ENCODE data around the gene TTYH3.

Gene TTYH3

DNA sequence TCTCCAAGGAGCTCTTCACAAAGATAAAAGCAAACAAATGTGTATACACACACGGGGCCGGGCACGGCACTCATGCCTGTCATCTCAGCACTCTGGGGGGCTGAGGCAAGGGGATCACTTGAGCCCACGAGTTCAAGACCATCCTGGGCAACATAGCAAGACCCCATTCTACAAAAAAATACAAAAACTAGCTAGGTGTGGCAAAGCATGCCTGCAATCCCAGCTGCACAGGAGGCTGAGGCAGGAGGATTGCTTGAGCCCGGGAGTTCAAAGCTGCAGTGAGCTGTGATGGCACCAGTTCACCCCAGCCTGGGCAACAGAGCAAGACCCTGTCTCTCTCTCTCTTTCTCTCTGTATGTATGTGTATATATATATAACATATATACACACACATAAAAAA is 22.3 kb downstream of the TTYH3 start:
- peaks cover 81 to 82% of the 10 kb centered on the region in 2 experiments for H3K36me3 ChIP-seq (ENCODE audit: control insufficient read depth in 1 of 2, insufficient read depth in 2 of 2, low read length in 2 of 2)
- H4K8ac ChIP-seq (ENCODE audit: low read depth, low read length), result no peak overlapping the region
- no peak overlapping the region for H4K12ac ChIP-seq (ENCODE audit: low read depth, low read length)
- H3K4me1 ChIP-seq (ENCODE audit: control insufficient read depth in 1 of 2, insufficient read depth in 2 of 2, low read length in 2 of 2), result peaks cover 0 to 6% of the 10 kb centered on the region in 2 experiments
- no peak overlapping the region for H3K27ac ChIP-seq (ENCODE audit: low read depth, low read length)
- no peaks in the 10 kb centered on the region for H3K79me1 ChIP-seq (ENCODE audit: low read length)
- no peak overlapping the region for H3K4me3 ChIP-seq (ENCODE audit: low read depth, low read length)
- no peak overlapping the region for H4K91ac ChIP-seq (ENCODE audit: low read depth, low read length)
- no peak for DNase-seq
- H3K4me2 ChIP-seq (ENCODE audit: low read length), result no peak overlapping the region
- peaks cover 2% of the 10 kb centered on the region for H3K9me3 ChIP-seq (ENCODE audit: insufficient read depth, low read depth, low read length)
- no peak overlapping the region for H2AFZ ChIP-seq (ENCODE audit: insufficient read depth, low read length, poor library complexity)
- H2BK120ac ChIP-seq (ENCODE audit: insufficient read depth, low read length, poor library complexity), result no peak overlapping the region
- no CpG with 5 or more reads among the region's 5 CpGs for WGBS (ENCODE audit: extremely low coverage, insufficient coverage, insufficient read length)
- no peak overlapping the region for H3K18ac ChIP-seq (ENCODE audit: low read length)
- H3K4ac ChIP-seq (ENCODE audit: low read depth, low read length), result no peak overlapping the region
- H2BK12ac ChIP-seq (ENCODE audit: low read length), result no peak overlapping the region
- H2AK5ac ChIP-seq (ENCODE audit: low read length), result no peak overlapping the region
- H3K9ac ChIP-seq (ENCODE audit: low read length), result no peak overlapping the region
- no peaks in the 10 kb centered on the region for H3K79me2 ChIP-seq (ENCODE audit: control insufficient read depth, insufficient read depth, low read length, poor library complexity)
- H3K23ac ChIP-seq (ENCODE audit: low read length), result no peak overlapping the region
- no peak overlapping the region for H2BK5ac ChIP-seq (ENCODE audit: low read depth, low read length, poor library complexity)
- H3K14ac ChIP-seq (ENCODE audit: low read length), result no peak overlapping the region
- H3K27me3 ChIP-seq (ENCODE audit: insufficient read depth, low read length), result no peaks in the 10 kb centered on the region

DNA sequence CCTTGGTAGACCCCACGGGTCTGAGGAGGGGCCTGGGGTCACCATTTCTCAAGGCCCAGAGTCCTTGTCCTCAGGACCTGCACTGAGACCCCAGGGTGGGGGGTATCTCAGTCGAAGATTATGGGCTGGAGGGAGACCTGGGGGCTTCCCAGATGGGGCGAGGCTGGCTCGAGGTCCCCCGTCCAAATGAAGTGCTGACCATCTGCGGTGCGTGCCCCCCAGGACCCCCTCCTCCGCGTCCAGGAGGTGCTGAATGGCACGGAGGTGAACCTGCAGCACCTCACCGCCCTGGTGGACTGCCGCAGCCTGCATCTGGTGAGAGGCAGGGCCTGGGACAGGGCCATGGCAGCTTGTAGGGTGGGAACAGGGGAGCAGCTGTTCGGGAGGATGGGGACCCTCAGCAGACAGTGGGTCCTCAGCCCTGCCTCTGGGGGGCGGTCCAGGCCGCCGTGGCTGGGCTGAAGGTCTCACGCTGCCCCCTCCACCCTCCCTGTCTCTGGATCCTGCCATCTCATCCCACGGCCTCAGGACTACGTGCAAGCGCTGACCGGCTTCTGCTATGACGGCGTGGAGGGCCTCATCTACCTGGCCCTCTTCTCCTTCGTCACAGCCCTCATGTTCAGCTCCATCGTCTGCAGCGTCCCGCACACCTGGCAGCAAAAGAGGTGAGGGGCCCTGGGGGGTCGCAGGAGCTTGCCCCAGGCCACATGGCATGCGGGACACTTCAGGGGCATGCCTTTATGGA is 24.3 kb downstream of the TTYH3 start:
- no peak overlapping the region for H4K12ac ChIP-seq (ENCODE audit: low read depth, low read length)
- no peak overlapping the region for H3K27ac ChIP-seq (ENCODE audit: low read depth, low read length)
- H2BK120ac ChIP-seq (ENCODE audit: insufficient read depth, low read length, poor library complexity), result no peak overlapping the region
- no CpG with 5 or more reads among the region's 29 CpGs for WGBS (ENCODE audit: extremely low coverage, insufficient coverage, insufficient read length)
- no peak overlapping the region for H4K91ac ChIP-seq (ENCODE audit: low read depth, low read length)
- H3K4me2 ChIP-seq (ENCODE audit: low read length), result no peak overlapping the region
- no peak overlapping the region for H4K8ac ChIP-seq (ENCODE audit: low read depth, low read length)
- H2BK12ac ChIP-seq (ENCODE audit: low read length), result no peak overlapping the region
- no peak overlapping the region for H3K9ac ChIP-seq (ENCODE audit: low read length)
- no peaks in the 10 kb centered on the region for H3K27me3 ChIP-seq (ENCODE audit: insufficient read depth, low read length)
- H3K18ac ChIP-seq (ENCODE audit: low read length), result no peak overlapping the region
- H3K4me1 ChIP-seq (ENCODE audit: control insufficient read depth in 1 of 2, insufficient read depth in 2 of 2, low read length in 2 of 2), result peaks cover 0 to 3% of the 10 kb centered on the region in 2 experiments
- H3K79me2 ChIP-seq (ENCODE audit: control insufficient read depth, insufficient read depth, low read length, poor library complexity), result no peaks in the 10 kb centered on the region
- H3K4ac ChIP-seq (ENCODE audit: low read depth, low read length), result no peak overlapping the region
- H3K23ac ChIP-seq (ENCODE audit: low read length), result no peak overlapping the region
- H3K9me3 ChIP-seq (ENCODE audit: insufficient read depth, low read depth, low read length), result peaks cover 2% of the 10 kb centered on the region
- no peaks in the 10 kb centered on the region for H3K79me1 ChIP-seq (ENCODE audit: low read length)
- no peak for DNase-seq
- H3K36me3 ChIP-seq (ENCODE audit: control insufficient read depth in 1 of 2, insufficient read depth in 2 of 2, low read length in 2 of 2), result peaks cover 79 to 81% of the 10 kb centered on the region in 2 experiments
- H3K14ac ChIP-seq (ENCODE audit: low read length), result no peak overlapping the region
- H2AFZ ChIP-seq (ENCODE audit: insufficient read depth, low read length, poor library complexity), result no peak overlapping the region
- H2AK5ac ChIP-seq (ENCODE audit: low read length), result no peak overlapping the region
- no peak overlapping the region for H3K4me3 ChIP-seq (ENCODE audit: low read depth, low read length)
- no peak overlapping the region for H2BK5ac ChIP-seq (ENCODE audit: low read depth, low read length, poor library complexity)

DNA sequence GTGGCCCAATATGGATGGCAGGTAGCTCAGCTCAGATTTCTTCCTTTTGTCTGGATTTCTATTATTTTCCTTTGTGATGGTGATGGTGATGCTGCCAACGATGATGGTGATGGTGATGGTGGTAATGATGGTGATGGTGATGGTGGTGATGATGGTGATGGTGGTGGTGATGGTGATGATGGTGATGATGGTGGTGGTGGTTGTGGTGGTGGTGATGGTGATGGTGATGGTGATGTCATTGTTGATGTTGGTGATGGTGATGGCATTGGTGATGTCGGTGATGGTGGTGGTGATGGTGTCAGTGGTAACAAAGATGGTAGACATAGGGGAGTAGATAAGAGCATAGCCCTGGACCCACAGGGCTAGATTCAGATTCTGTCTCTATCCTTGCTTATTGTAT is 25.4 kb downstream of the TTYH3 start:
- H3K79me2 ChIP-seq (ENCODE audit: control insufficient read depth, insufficient read depth, low read length, poor library complexity), result no peaks in the 10 kb centered on the region
- no peak overlapping the region for H2AFZ ChIP-seq (ENCODE audit: insufficient read depth, low read length, poor library complexity)
- H2BK12ac ChIP-seq (ENCODE audit: low read length), result no peak overlapping the region
- no peak overlapping the region for H3K18ac ChIP-seq (ENCODE audit: low read length)
- no peak overlapping the region for H3K4me3 ChIP-seq (ENCODE audit: low read depth, low read length)
- peaks cover 0 to 3% of the 10 kb centered on the region in 2 experiments for H3K4me1 ChIP-seq (ENCODE audit: control insufficient read depth in 1 of 2, insufficient read depth in 2 of 2, low read length in 2 of 2)
- no peak overlapping the region for H2BK5ac ChIP-seq (ENCODE audit: low read depth, low read length, poor library complexity)
- whole genome bisulfite sequencing (ENCODE audit: extremely low coverage, insufficient coverage, insufficient read length), result no CpG with 5 or more reads among the region's 2 CpGs
- no peak overlapping the region for H2BK120ac ChIP-seq (ENCODE audit: insufficient read depth, low read length, poor library complexity)
- DNase-seq, result no peak
- no peak overlapping the region for H3K27ac ChIP-seq (ENCODE audit: low read depth, low read length)
- H4K91ac ChIP-seq (ENCODE audit: low read depth, low read length), result no peak overlapping the region
- peaks cover 80 to 82% of the 10 kb centered on the region in 2 experiments for H3K36me3 ChIP-seq (ENCODE audit: control insufficient read depth in 1 of 2, insufficient read depth in 2 of 2, low read length in 2 of 2)
- no peak overlapping the region for H3K4me2 ChIP-seq (ENCODE audit: low read length)
- H3K79me1 ChIP-seq (ENCODE audit: low read length), result no peaks in the 10 kb centered on the region
- no peak overlapping the region for H3K4ac ChIP-seq (ENCODE audit: low read depth, low read length)
- H3K9ac ChIP-seq (ENCODE audit: low read length), result no peak overlapping the region
- no peaks in the 10 kb centered on the region for H3K27me3 ChIP-seq (ENCODE audit: insufficient read depth, low read length)
- peaks cover 2% of the 10 kb centered on the region for H3K9me3 ChIP-seq (ENCODE audit: insufficient read depth, low read depth, low read length)
- H3K14ac ChIP-seq (ENCODE audit: low read length), result no peak overlapping the region
- no peak overlapping the region for H4K12ac ChIP-seq (ENCODE audit: low read depth, low read length)
- no peak overlapping the region for H2AK5ac ChIP-seq (ENCODE audit: low read length)
- no peak overlapping the region for H4K8ac ChIP-seq (ENCODE audit: low read depth, low read length)
- H3K23ac ChIP-seq (ENCODE audit: low read length), result no peak overlapping the region

DNA sequence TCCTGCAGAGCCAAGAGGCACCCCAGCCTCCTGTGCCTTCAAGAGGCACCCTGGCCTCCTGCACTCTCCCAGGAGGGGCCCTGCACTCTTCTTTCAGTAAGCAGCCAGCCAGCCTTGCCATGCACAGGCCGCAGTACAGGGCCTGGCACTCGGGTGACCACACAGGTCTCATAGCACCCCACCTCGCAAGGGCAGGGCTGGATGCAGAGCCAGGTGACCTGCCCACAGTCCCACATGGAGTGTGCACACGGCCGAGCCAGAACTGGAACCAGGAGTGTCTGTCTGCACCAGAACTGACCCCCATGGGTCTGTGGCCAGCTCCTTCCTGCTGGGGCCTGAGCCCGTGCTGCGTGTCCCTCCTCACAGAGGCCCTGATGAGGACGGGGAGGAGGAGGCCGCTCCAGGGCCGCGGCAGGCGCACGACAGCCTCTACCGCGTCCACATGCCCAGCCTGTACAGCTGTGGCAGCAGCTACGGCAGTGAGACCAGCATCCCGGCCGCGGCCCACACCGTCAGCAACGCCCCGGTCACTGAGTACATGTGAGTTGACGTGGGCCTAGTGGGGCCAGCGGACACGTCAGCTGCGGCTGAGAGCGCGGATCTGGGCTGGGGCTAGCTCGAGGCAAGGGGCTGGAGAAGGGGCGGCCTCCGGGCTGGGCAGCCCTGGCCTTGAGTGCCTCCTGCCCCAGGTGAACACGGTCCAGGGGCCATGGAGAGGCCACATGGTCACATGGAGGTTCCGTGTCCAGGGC is 26.3 kb downstream of the TTYH3 start:
- no peak overlapping the region for H3K4ac ChIP-seq (ENCODE audit: low read depth, low read length)
- H3K4me2 ChIP-seq (ENCODE audit: low read length), result no peak overlapping the region
- H2AK5ac ChIP-seq (ENCODE audit: low read length), result no peak overlapping the region
- peaks cover 2% of the 10 kb centered on the region for H3K9me3 ChIP-seq (ENCODE audit: insufficient read depth, low read depth, low read length)
- no peak overlapping the region for H2BK120ac ChIP-seq (ENCODE audit: insufficient read depth, low read length, poor library complexity)
- no peak overlapping the region for H2BK12ac ChIP-seq (ENCODE audit: low read length)
- no peak overlapping the region for H4K8ac ChIP-seq (ENCODE audit: low read depth, low read length)
- H3K14ac ChIP-seq (ENCODE audit: low read length), result no peak overlapping the region
- no peak overlapping the region for H3K4me3 ChIP-seq (ENCODE audit: low read depth, low read length)
- H3K4me1 ChIP-seq (ENCODE audit: control insufficient read depth in 1 of 2, insufficient read depth in 2 of 2, low read length in 2 of 2), result no peaks in the 10 kb centered on the region
- H3K79me1 ChIP-seq (ENCODE audit: low read length), result no peaks in the 10 kb centered on the region
- no peak overlapping the region for H3K23ac ChIP-seq (ENCODE audit: low read length)
- H2BK5ac ChIP-seq (ENCODE audit: low read depth, low read length, poor library complexity), result no peak overlapping the region
- no peak overlapping the region for H3K27ac ChIP-seq (ENCODE audit: low read depth, low read length)
- H3K27me3 ChIP-seq (ENCODE audit: insufficient read depth, low read length), result no peaks in the 10 kb centered on the region
- DNase-seq, result no peak
- no CpG with 5 or more reads among the region's 33 CpGs for WGBS (ENCODE audit: extremely low coverage, insufficient coverage, insufficient read length)
- H3K79me2 ChIP-seq (ENCODE audit: control insufficient read depth, insufficient read depth, low read length, poor library complexity), result no peaks in the 10 kb centered on the region
- H3K36me3 ChIP-seq (ENCODE audit: control insufficient read depth in 1 of 2, insufficient read depth in 2 of 2, low read length in 2 of 2), result peaks cover 82% of the 10 kb centered on the region in 2 experiments
- H4K12ac ChIP-seq (ENCODE audit: low read depth, low read length), result no peak overlapping the region
- no peak overlapping the region for H2AFZ ChIP-seq (ENCODE audit: insufficient read depth, low read length, poor library complexity)
- no peak overlapping the region for H3K9ac ChIP-seq (ENCODE audit: low read length)
- H4K91ac ChIP-seq (ENCODE audit: low read depth, low read length), result no peak overlapping the region
- H3K18ac ChIP-seq (ENCODE audit: low read length), result no peak overlapping the region
